Glutamatergic neuron (in vitro differentiated cells): ENCODE results near the gene ABHD12B. TPM values are rescaled to one million over a fixed set of nuclear protein-coding genes. Genes with fewer than 3 reads are reported as not detected.

Experiments
- DNase-seq: peaks from one replicate; pipeline ENCODE4 v3.0.0; 2022
- H3K27ac Mint-ChIP-seq: one replicate; pipeline ENCODE4 v1.8.0; 2020; ENCODE audit warnings: mild to moderate bottlenecking, mixed read lengths, inconsistent platforms; ENCODE audit not compliant: unreplicated experiment
- H3K27me3 Mint-ChIP-seq: one replicate; pipeline ENCODE4 v1.8.0; 2020; ENCODE audit warnings: mild to moderate bottlenecking, moderate library complexity, mixed read lengths, inconsistent platforms; ENCODE audit not compliant: unreplicated experiment
- H3K36me3 Mint-ChIP-seq: one replicate; pipeline ENCODE4 v1.8.0; 2020; ENCODE audit warnings: mild to moderate bottlenecking, mixed read lengths, inconsistent platforms; ENCODE audit not compliant: unreplicated experiment
- H3K4me1 Mint-ChIP-seq: one replicate; pipeline ENCODE4 v1.8.0; 2020; ENCODE audit warnings: mild to moderate bottlenecking, low read depth, mixed read lengths, inconsistent platforms; ENCODE audit not compliant: unreplicated experiment
- H3K4me3 Mint-ChIP-seq: one replicate; pipeline ENCODE4 v1.8.0; 2020; ENCODE audit warnings: mild to moderate bottlenecking, mixed read lengths, inconsistent platforms; ENCODE audit not compliant: unreplicated experiment
- H3K9me3 Mint-ChIP-seq: one replicate; pipeline ENCODE4 v1.8.0; 2020; ENCODE audit warnings: mild to moderate bottlenecking, moderate library complexity, mixed read lengths, inconsistent platforms; ENCODE audit not compliant: unreplicated experiment
- CTCF ChIP-seq: fragments of 200-600 bp; sonication (generic); IDR thresholded peaks from one replicate; pipeline ENCODE4 v1.5.0; 2021; ENCODE audit not compliant: partially characterized antibody, unreplicated experiment
- total RNA-seq: library from RNA; stranded (reverse); fragmentation: NEBNext Ultra II Directional; extraction: Animal tissue kit (Norgen Biotek cat#: 25700); gene quantifications from one replicate; pipeline ENCODE4 v1.2.1, GENCODE V29; 2021; ENCODE audit not compliant: unreplicated experiment

The ABHD12B gene
- total RNA-seq, 1 donor from 2014 or later = 0.61 TPM

GRCh38 chr14:50920482-50921230 is 48.8 kb downstream of the ABHD12B start:
- no peaks in the 10 kb centered on the region for H3K36me3 Mint-ChIP-seq
- H3K4me1 Mint-ChIP-seq = peaks cover 11% of the 10 kb centered on the region
- H3K9me3 Mint-ChIP-seq = peaks cover 1% of the 10 kb centered on the region
- DNase-seq = no peak
- no peak overlapping the region for H3K4me3 Mint-ChIP-seq
- no peak overlapping the region for H3K27ac Mint-ChIP-seq
- no peak for TF ChIP-seq CTCF
- H3K27me3 Mint-ChIP-seq = no peaks in the 10 kb centered on the region

- no peak for TF ChIP-seq CTCF
- no peak overlapping the region for H3K4me3 Mint-ChIP-seq
- DNase-seq = no peak
- H3K27me3 Mint-ChIP-seq = no peaks in the 10 kb centered on the region
- peaks cover 11% of the 10 kb centered on the region for H3K4me1 Mint-ChIP-seq
- H3K36me3 Mint-ChIP-seq = no peaks in the 10 kb centered on the region
- H3K27ac Mint-ChIP-seq = no peak overlapping the region
- H3K9me3 Mint-ChIP-seq = no peaks in the 10 kb centered on the region
Measured at GRCh38 chr14:50922803-50923202, 51.0 kb downstream of the ABHD12B start.

- H3K9me3 Mint-ChIP-seq = no peaks in the 10 kb centered on the region
- DNase-seq = no peak
- H3K4me1 Mint-ChIP-seq = peaks cover 11% of the 10 kb centered on the region
- TF ChIP-seq CTCF = no peak
- H3K27ac Mint-ChIP-seq = no peak overlapping the region
- no peak overlapping the region for H3K4me3 Mint-ChIP-seq
- no peaks in the 10 kb centered on the region for H3K36me3 Mint-ChIP-seq
- no peaks in the 10 kb centered on the region for H3K27me3 Mint-ChIP-seq
Measured at GRCh38 chr14:50924236-50924635, 52.4 kb downstream of the ABHD12B start.

- no peak for TF ChIP-seq CTCF
- no peak for DNase-seq
- no peak overlapping the region for H3K4me3 Mint-ChIP-seq
- H3K27me3 Mint-ChIP-seq = no peaks in the 10 kb centered on the region
- H3K9me3 Mint-ChIP-seq = no peaks in the 10 kb centered on the region
- peaks cover 11% of the 10 kb centered on the region for H3K4me1 Mint-ChIP-seq
- no peaks in the 10 kb centered on the region for H3K36me3 Mint-ChIP-seq
- no peak overlapping the region for H3K27ac Mint-ChIP-seq
Measured at GRCh38 chr14:50924843-50925242, 53.0 kb downstream of the ABHD12B start.

GRCh38 chr14:50926851-50927386 is 55.1 kb downstream of the ABHD12B start:
- DNase-seq = no peak
- TF ChIP-seq CTCF = no peak
- Mint-ChIP-seq H3K27ac (no peak overlapping the region), H3K4me1 (no peaks in the 10 kb centered on the region), H3K9me3 (no peaks in the 10 kb centered on the region), H3K4me3 (no peak overlapping the region), H3K36me3 (no peaks in the 10 kb centered on the region), H3K27me3 (no peaks in the 10 kb centered on the region)
